K562 (cell line): ENCODE measurements around the gene KLHL25. TPM values are rescaled to one million over a fixed set of nuclear protein-coding genes. Genes with fewer than 3 reads are reported as not detected.

ENCODE experiments used
- ATAC-seq: fragments of 200-7000 bp; cut with Tn5 transposase; 3 replicates; pipeline ENCODE4 v1.9.1; 2020; ENCODE audit warnings: moderate library complexity
- BruUV-seq: library from RNA; stranded (reverse); fragments of 400-500 nt; replicated peaks from 2 replicates; lab custom pipeline; 2021; lab: Mats Ljungman, UMichigan
- CTCF ChIA-PET: fragments of 300-600 bp; formaldehyde crosslinking; extraction: SDS; loops from one replicate; lab custom pipeline; 2021; ENCODE audit warnings: low intra/inter-chr PET ratio; lab: Yijun Ruan, JAX
- POLR2A ChIA-PET: fragments of 300-600, 350-650 bp; sonication (Branson Sonifier 250); formaldehyde crosslinking; extraction: SDS; loops from one replicate; lab custom pipeline; 2021; ENCODE audit warnings: antibody characterized with exemption, inconsistent platforms; lab: Yijun Ruan, JAX
- DNase-seq, 4 experiments: peaks; one replicate each; pipeline versions ENCODE4 v3.0.0 to v3.0.0-alpha.2; 2011 to 2018; ENCODE audit warnings: low spot score in 3 of 4, mixed read lengths in 3 of 4; ENCODE audit errors: extremely low read depth in 1 of 4
- FAIRE-seq: peaks from 2 replicates; lab custom pipeline; 2011; peaks lifted over from hg19 to GRCh38; lab: Jason Lieb, UNC
- H2AFZ ChIP-seq: 2 replicates; pipeline ENCODE4 v1.6.0; 2011; ENCODE audit warnings: low read depth, low read length, control low read depth, inconsistent platforms
- H3K27ac ChIP-seq: fragments of 200-600 bp; 3 replicates; pipeline ENCODE4 v1.8.0; 2011; ENCODE audit warnings: low read depth, mild to moderate bottlenecking, control low read depth, inconsistent platforms, low read length, moderate library complexity, mixed read lengths; ENCODE audit errors: extremely low read depth
- H3K27me3 ChIP-seq, 2 experiments: fragments of 300-600 bp in 1 of 2; 2 replicates in 1 of 2; 3 replicates in 1 of 2; pipeline versions ENCODE4 v1.6.0 to v1.8.0; 2011; ENCODE audit warnings: inconsistent platforms in 2 of 2, low read length in 2 of 2, mild to moderate bottlenecking in 1 of 2, mixed read lengths in 1 of 2, moderate library complexity in 1 of 2; ENCODE audit not compliant: control insufficient read depth in 2 of 2, insufficient read depth in 2 of 2
- H3K36me3 ChIP-seq: fragments of 300-600 bp; 3 replicates; pipeline ENCODE4 v1.8.0; 2011; ENCODE audit warnings: mild to moderate bottlenecking, low read length, inconsistent platforms; ENCODE audit not compliant: control insufficient read depth, insufficient read depth
- H3K4me1 ChIP-seq, 2 experiments: fragments of 200-600 bp in 1 of 2; replicated peaks in 1 of 2; 2 replicates in 1 of 2; 3 replicates in 1 of 2; pipeline versions ENCODE4 v1.5.1 to v1.8.0; 2011; ENCODE audit warnings: inconsistent platforms in 2 of 2, low read length in 2 of 2, mild to moderate bottlenecking in 1 of 2, mixed read lengths in 1 of 2, moderate library complexity in 1 of 2; ENCODE audit not compliant: control insufficient read depth in 2 of 2, insufficient read depth in 2 of 2
- H3K4me2 ChIP-seq: 2 replicates; pipeline ENCODE4 v1.6.1; 2011; ENCODE audit warnings: low read length, control low read depth, inconsistent platforms, mixed read lengths; ENCODE audit not compliant: insufficient read depth
- H3K4me3 ChIP-seq: fragments of 200-600 bp; sonication (generic), shearing (Covaris generic); 2 replicates; pipeline ENCODE4 v1.5.1; 2016; ENCODE audit warnings: control low read depth, inconsistent platforms
- H3K79me2 ChIP-seq: fragments of 200-600 bp; 3 replicates; pipeline ENCODE4 v1.8.0; 2011; ENCODE audit warnings: low read length, inconsistent platforms; ENCODE audit not compliant: control insufficient read depth, insufficient read depth
- H3K9ac ChIP-seq, 2 experiments: 2 replicates each; pipeline versions ENCODE4 v1.6.0 to v1.6.1; 2011; ENCODE audit warnings: low read depth in 2 of 2, low read length in 2 of 2, control low read depth in 1 of 2, inconsistent platforms in 1 of 2, mild to moderate bottlenecking in 1 of 2, mixed read lengths in 1 of 2; ENCODE audit not compliant: insufficient read depth in 1 of 2
- H3K9me1 ChIP-seq: one replicate; pipeline ENCODE4 v1.6.0; 2011; ENCODE audit warnings: inconsistent platforms, mild to moderate bottlenecking, low read length, moderate library complexity; ENCODE audit not compliant: control insufficient read depth, insufficient read depth
- H3K9me3 ChIP-seq: replicated peaks from 2 replicates; pipeline ENCODE4 v1.5.1; 2011; ENCODE audit warnings: low read depth, low read length, inconsistent platforms; ENCODE audit not compliant: control insufficient read depth, insufficient read depth
- H4K20me1 ChIP-seq: replicated peaks from 2 replicates; pipeline ENCODE4 v1.6.1; 2011; ENCODE audit warnings: low read length, inconsistent platforms, mixed read lengths; ENCODE audit not compliant: control insufficient read depth, insufficient read depth
- CBFA2T2 ChIP-seq: fragments of 450-650 bp; conservative IDR thresholded peaks from 2 replicates; pipeline ENCODE4 v1.6.1; 2017; ENCODE audit warnings: mild to moderate bottlenecking
- CREM ChIP-seq: IDR thresholded peaks from 2 replicates; pipeline ENCODE4 v1.6.1; 2014; ENCODE audit warnings: antibody characterized with exemption, low read depth
- DDX20 ChIP-seq: fragments of 450-650 bp; IDR thresholded peaks from 2 replicates; pipeline ENCODE4 v1.6.1; 2016; ENCODE audit warnings: missing genetic modification characterization, low read depth, mild to moderate bottlenecking, missing compliant biosample characterization, moderate library complexity
- E4F1 ChIP-seq: fragments of 250-450 bp; sonication (Bioruptor Pico); IDR thresholded peaks from 2 replicates; pipeline ENCODE4 v1.5.0; 2021; ENCODE audit warnings: mild to moderate bottlenecking, borderline replicate concordance
- HEY1 ChIP-seq: fragments of 250-450 bp; sonication (Bioruptor Pico); IDR thresholded peaks from 2 replicates; pipeline ENCODE4 v1.5.0; 2020; ENCODE audit warnings: mild to moderate bottlenecking, moderate library complexity, borderline replicate concordance
- KDM5B ChIP-seq: fragments of 200-600 bp; sonication (generic); IDR thresholded peaks from 2 replicates; pipeline ENCODE4 v1.6.1; 2012; ENCODE audit warnings: low read depth, mild to moderate bottlenecking, moderate library complexity, low read length, control low read depth, inconsistent platforms; ENCODE audit not compliant: insufficient replicate concordance
- KLF10 ChIP-seq: fragments of 250-450 bp; sonication (Bioruptor Pico); IDR thresholded peaks from 2 replicates; pipeline ENCODE4 v1.6.1; 2021; ENCODE audit warnings: matching md5 sums
- KLF6 ChIP-seq: fragments of 250-450 bp; sonication (Bioruptor Pico); IDR thresholded peaks from 2 replicates; pipeline ENCODE4 v1.4.0; 2020; ENCODE audit warnings: mild to moderate bottlenecking, moderate library complexity, borderline replicate concordance
- MYC ChIP-seq, 2 experiments: fragments of 250-450 bp in 1 of 2; sonication (Bioruptor Pico) in 1 of 2; IDR thresholded peaks; 2 replicates each; pipeline versions ENCODE4 v1.5.1 to v1.6.1; 2012 to 2021; ENCODE audit warnings: low read depth in 2 of 2, borderline replicate concordance in 1 of 2, improper control_type of control experiment in 1 of 2, low read length in 1 of 2, mild to moderate bottlenecking in 1 of 2, moderate library complexity in 1 of 2
- NFRKB ChIP-seq: fragments of 450-650 bp; IDR thresholded peaks from 2 replicates; pipeline ENCODE4 v1.6.1; 2016; ENCODE audit warnings: low read depth
- RBFOX2 ChIP-seq: fragments of 200-400 bp; formaldehyde crosslinking; IDR thresholded peaks from 2 replicates; pipeline ENCODE4 v1.6.1; 2017; ENCODE audit warnings: low read depth, mild to moderate bottlenecking, low read length, moderate library complexity
- RNF2 ChIP-seq: sonication (generic); IDR thresholded peaks from 2 replicates; pipeline ENCODE4 v1.6.1; 2016
- ZNF282 ChIP-seq: sonication (generic); formaldehyde crosslinking; IDR thresholded peaks from 2 replicates; pipeline ENCODE4 v1.8.1; 2023; ENCODE audit warnings: missing genetic modification reagents
- WGBS: fragments of 100-300 bp; shearing (Covaris generic); methylation state at CpG from one replicate; pipeline ENCODE4 v1.1.6; 2016; ENCODE audit warnings: low coverage, mixed read lengths; ENCODE audit not compliant: insufficient coverage; ENCODE audit errors: missing lambda C conversion rate; 5-methylcytosine and 5-hydroxymethylcytosine counted together
- in situ Hi-C: fragments of 300-500 bp; cut with MboI; formaldehyde crosslinking; loops from 4 replicates; pipeline ENCODE4 v1.15.0; 2018; ENCODE audit warnings: inconsistent platforms, mixed read lengths
- intact Hi-C: fragments of 100-400 bp; cut with micrococcal nuclease; formaldehyde crosslinking; loops from 2 replicates; pipeline ENCODE4 v1.14.2; 2022
- polyA plus RNA-seq, 8 experiments: library from polyadenylated mRNA; depleted of rRNA in 4 of 8; stranded (reverse) in 5 of 8; unstranded in 3 of 8; fragments of >200 nt; fragmentation: Nextera tagmentation in 2 of 8; fragmentation: Illumina TruSeq in 1 of 8; extraction: Ambion mirVana in 2 of 8; extraction: Trizol in 1 of 8; gene quantifications; 2 replicates each; pipeline versions ENCODE4 v1.2.1 to v1.2.3, GENCODE V29; 2011 to 2014; ENCODE audit warnings: inconsistent platforms in 1 of 8, missing spikeins in 1 of 8
- total RNA-seq, 7 experiments: library from RNA; depleted of rRNA in 6 of 7; stranded (reverse); fragments of >200 nt in 6 of 7; fragmentation: Illumina TruSeq in 2 of 7; extraction: Trizol in 2 of 7; gene quantifications; 2 replicates each; pipeline versions ENCODE4 v1.2.1 to v1.2.3, GENCODE V29; 2011 to 2021; ENCODE audit warnings: low replicate concordance in 1 of 7
- TF ChIP-seq, protein P1 (sequence below): fragments of 250-450 bp; sonication (Bioruptor Pico); IDR thresholded peaks from 2 replicates; pipeline ENCODE4 v1.8.0; 2022; ENCODE audit warnings: inconsistent platforms
- TF ChIP-seq, protein P2 (sequence below): fragments of 450-650 bp; formaldehyde crosslinking; IDR thresholded peaks from 2 replicates; pipeline ENCODE4 v1.4.0; 2020; ENCODE audit warnings: mild to moderate bottlenecking

Gene KLHL25
- total and polyA plus RNA-seq, 9 of the 15 experiments (the other 6 are each of a cell fraction or from before 2014, with no cell fraction given), result 0.04 to 0.14 (median 0.10) TPM; not detected in 3

DNA sequence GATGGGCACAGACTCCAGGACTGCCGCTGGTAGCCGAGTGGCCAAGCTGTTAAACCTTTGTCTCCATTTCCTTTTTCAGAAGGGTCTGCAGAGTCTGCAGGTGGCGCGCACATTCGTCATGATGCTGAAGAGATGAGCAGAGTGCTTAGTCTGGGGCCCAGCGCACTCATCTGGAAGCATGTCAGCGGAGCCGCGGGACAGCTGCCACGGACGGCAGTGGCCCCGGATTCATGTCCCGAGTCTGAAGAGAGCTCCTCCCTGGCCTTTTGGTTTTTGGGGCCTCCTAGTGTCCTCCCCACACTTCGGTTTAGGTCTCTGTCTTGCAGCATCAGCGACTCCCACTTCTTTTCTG lies 42.6 kb downstream of the KLHL25 start (continued):
- TF ChIP-seq ZNF282 (CRISPR knock-in tag), result no peak
- no peak for TF ChIP-seq KDM5B

- H3K4me2 ChIP-seq, result no peak overlapping the region
- H2AFZ ChIP-seq, result no peak overlapping the region
- no peak overlapping the region for H3K27ac ChIP-seq
- no TSS peak for BruUV-seq
- FAIRE-seq (no peak), DNase-seq (no peak), ATAC-seq (no peak)
- H4K20me1 ChIP-seq, result no peaks in the 10 kb centered on the region; the same call in 1 of the 2 replicates
- H3K36me3 ChIP-seq, result no peaks in the 10 kb centered on the region
- no peaks in the 10 kb centered on the region for H3K79me2 ChIP-seq
- POLR2A ChIA-PET, result interaction anchor here (0.5 kb wide), 1 partner anchor 1947 kb away, joined by 3 read pairs; no protein-coding TSS in a partner anchor
- no peaks in the 10 kb centered on the region for H3K9me3 ChIP-seq
- 0% methylated on average over 13 of the region's 15 CpGs for WGBS
- H3K4me1 ChIP-seq, result no peaks in the 10 kb centered on the region
- in situ Hi-C loops (no loop called here), intact Hi-C loops (no loop called here)
- no peak overlapping the region for H3K4me3 ChIP-seq
- peaks cover 20 to 58% of the 10 kb centered on the region in 2 experiments; a peak in 3 of 5 replicates for H3K27me3 ChIP-seq
- CTCF ChIA-PET, result no interaction called here
- no peaks in the 10 kb centered on the region for H3K9me1 ChIP-seq
- H3K9ac ChIP-seq, result no peak overlapping the region
- TF ChIP-seq KLF6 (CRISPR knock-in tag) (no peak), KLF10 (CRISPR knock-in tag) (no peak), HEY1 (CRISPR knock-in tag) (no peak), MYC (IDR thresholded peaks at IDR 0.05; ENCODE audit: low read depth, low read length) (no peak), MYC (CRISPR knock-in tag; IDR thresholded peaks at IDR 0.05; ENCODE audit: borderline replicate concordance, low read depth) (no peak), CREM (no peak), DDX20 (tag) (no peak), RNF2 (no peak), CBFA2T2 (no peak), NFRKB (no peak), RBFOX2 (no peak), E4F1 (CRISPR knock-in tag) (no peak)
- TF ChIP-seq, protein P1, sequence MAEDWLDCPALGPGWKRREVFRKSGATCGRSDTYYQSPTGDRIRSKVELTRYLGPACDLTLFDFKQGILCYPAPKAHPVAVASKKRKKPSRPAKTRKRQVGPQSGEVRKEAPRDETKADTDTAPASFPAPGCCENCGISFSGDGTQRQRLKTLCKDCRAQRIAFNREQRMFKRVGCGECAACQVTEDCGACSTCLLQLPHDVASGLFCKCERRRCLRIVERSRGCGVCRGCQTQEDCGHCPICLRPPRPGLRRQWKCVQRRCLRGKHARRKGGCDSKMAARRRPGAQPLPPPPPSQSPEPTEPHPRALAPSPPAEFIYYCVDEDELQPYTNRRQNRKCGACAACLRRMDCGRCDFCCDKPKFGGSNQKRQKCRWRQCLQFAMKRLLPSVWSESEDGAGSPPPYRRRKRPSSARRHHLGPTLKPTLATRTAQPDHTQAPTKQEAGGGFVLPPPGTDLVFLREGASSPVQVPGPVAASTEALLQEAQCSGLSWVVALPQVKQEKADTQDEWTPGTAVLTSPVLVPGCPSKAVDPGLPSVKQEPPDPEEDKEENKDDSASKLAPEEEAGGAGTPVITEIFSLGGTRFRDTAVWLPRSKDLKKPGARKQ (CRISPR knock-in tag), result no peak
- TF ChIP-seq, protein P2, sequence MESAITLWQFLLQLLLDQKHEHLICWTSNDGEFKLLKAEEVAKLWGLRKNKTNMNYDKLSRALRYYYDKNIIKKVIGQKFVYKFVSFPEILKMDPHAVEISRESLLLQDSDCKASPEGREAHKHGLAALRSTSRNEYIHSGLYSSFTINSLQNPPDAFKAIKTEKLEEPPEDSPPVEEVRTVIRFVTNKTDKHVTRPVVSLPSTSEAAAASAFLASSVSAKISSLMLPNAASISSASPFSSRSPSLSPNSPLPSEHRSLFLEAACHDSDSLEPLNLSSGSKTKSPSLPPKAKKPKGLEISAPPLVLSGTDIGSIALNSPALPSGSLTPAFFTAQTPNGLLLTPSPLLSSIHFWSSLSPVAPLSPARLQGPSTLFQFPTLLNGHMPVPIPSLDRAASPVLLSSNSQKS (CRISPR knock-in tag), result no peak
Measured at GRCh38 chr15:85751291-85752123, 43.2 kb downstream of the KLHL25 start.
